GM21825 (cell line): ENCODE measurements around the gene PRKACB.
"Not testable (repeated sequence)": the region's sequence is repeated elsewhere in the genome, so short reads cannot be mapped to it uniquely, and the experiment has no call there.

Experiments used
- ATAC-seq: cut with Tn5 transposase; IDR thresholded peaks from one replicate; pipeline ENCODE4 v1.9.1; 2021; ENCODE audit warnings: mild to moderate bottlenecking, moderate library complexity; ENCODE audit not compliant: unreplicated experiment

The PRKACB gene

DNA sequence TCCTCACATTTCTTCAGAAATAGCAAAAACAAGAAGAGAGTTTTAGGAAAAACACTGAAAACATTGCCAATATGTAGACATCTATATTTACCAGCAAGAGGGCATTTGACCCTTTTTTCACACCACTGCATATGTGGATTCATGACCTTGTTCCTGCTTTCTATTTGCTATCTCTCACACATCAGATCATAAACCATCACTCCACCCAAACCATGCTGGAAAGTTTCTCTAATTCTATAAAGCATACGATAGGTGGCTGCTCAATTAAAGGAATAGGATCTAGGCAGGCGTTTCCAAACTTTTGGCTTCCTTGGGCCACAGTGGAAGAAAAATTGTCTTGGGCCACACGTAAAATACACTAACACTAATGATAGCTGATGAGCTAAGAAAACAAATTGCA, 121.8 kb downstream of the PRKACB start:
- ATAC-seq = no peak

DNA sequence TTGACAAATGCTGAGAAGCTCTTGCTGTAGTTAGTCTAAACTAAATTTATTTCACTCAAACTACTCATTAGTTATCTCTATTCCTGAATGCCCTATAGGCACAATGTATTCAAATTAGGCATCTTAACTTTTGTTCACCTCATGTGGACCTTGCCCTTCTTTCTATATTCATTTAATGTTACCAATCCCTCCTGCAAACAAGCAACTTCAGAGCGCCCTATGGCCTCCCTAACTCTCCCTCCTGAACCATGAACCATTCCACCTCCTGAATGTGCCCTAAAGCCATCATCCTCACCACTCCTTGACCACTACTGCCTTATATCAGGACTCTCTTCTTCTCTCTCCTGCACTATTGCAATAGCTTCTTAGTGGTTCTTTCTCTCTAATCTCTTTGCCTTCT, 122.7 kb downstream of the PRKACB start:
- no peak for ATAC-seq

DNA sequence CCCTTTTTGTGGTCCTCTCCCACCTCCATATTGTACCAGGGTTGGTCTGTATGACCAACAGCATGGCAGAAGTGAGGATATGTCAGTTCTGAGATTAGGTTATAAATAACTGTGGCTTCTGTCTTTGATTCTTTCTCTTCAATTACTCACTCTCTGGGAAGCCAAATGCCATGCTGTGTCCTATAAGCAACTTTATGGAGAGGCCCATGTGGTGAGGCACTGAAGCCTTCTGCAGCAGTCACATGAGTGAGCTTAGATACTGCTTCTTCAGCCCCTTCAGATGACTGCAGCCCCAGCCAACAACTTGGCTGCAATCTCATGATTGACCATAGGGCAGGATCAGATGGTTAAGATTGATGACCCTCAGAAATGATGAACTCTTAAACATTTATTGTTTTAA, 123.4 kb downstream of the PRKACB start:
- ATAC-seq = no peak

DNA sequence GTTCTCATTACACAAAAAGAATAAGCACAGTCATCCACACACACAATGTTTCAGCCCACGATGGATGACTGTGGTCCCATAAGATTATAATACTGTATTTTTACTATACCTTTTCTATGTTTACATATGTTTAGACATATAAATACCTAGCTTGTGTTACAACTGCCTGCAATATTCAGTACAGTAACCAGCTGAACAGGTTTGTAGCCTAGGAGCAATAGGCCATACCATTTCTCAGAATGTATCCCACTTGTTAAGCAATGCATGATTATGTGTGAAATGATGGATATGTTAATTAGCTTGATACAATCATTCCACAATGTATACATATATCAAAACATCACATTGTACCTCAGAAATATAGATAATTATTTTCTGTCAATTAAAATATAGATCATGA, 124.3 kb downstream of the PRKACB start:
- no peak for ATAC-seq

DNA sequence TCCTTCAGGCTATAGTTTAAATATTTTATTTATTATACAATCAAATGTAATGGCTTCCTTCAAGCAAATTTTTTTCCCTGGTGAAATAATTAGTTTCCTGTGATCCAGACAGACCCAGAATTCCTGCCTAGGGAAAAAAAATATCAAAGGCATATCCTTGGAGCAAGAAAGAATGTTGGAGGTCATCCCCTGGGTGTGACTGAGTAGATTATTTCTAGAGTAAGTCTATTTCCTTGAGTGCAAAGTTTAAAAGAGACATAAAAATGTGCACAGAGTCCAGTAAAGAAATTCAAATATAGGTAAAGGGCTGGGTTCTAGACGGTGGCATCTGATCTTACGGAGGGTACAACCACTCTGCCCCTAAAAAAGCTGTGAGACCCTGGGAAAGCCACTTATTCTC, 125.2 kb downstream of the PRKACB start:
- no peak for ATAC-seq

DNA sequence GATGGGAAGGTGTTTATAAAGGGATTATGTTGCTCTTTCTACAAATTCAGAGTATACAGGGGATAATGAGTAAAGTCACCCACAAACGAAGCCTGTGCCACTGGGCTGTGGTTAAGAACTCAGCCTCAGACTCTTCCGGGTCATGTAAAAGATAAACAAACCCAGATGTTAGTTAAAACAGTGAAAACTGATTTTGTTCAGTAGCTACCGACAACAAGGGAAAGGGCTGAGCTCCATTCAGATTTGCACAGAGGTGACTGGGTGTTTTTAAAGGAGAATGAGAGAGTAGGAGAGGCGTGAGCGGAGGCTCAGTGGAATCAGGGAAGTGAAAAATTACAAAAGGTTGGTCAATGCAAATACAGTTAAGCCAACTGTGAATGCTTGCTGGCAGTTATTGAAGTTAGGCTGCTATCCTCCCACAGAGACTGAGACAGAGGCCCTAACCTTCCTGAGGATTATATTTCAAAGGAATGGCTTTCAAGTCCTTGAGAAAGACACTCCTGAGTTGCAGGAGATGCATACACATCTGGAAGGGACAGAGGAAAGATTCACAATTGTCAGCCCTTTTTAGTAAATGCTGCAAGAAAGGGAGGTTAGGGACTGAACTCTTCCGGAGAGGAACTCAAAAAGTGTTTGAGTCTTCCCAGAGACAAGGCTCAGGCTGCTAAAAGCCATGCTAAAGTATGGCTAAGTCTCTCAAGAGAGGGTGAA, 127.5 kb downstream of the PRKACB start:
- ATAC-seq = peak; percentile 98

DNA sequence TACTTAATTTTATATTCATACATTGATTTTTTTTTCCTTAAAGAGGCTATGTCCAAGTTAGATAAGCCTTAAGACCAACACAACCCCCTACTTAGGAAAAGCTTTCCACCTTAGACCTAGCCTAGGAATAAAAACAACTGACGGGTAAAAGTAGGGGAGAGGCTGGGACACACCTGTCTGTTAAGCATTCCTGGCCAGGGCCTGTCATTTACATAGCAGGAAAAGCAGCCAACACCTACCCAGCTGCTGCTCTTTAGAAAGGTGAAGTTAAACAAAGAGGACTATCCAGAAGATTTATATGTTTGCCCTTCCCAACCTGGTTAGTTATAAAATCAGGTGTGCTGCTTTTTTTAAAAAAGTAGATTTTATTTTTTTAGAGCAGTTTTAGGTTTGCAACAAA, 128.3 kb downstream of the PRKACB start:
- no peak for ATAC-seq

DNA sequence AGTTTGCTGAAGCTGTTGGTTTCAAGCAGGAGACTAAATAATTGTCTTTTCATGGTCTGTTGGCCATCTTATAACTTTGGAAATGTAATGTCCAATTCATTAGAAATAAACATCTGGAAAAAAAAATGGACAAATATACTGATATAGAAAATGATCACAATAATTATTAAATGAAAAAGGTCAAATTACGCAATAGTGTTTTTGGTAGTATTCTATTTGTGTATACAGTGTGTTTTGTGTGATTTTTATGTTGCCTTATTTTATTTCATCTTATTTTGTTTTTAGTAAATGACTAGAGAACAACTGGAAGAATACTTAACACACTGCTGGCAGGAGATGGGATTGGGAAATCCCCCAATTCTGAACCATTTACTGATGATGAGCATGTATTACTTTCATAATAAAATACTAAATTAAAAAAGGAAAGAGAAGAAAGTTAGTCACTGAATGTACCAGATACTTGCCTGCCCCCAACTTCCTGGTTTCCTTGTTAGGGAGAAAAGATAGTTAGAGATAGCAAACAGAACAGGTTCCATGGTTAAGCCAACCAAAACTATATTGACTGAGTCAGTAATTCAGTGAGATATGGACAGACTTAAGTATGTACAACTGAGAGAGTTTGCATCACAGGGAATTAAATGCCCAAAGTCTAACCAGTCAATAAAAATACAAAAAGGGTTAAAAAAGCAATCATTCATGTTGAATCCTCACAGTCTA, 133.4 kb downstream of the PRKACB start:
- no peak for ATAC-seq

DNA sequence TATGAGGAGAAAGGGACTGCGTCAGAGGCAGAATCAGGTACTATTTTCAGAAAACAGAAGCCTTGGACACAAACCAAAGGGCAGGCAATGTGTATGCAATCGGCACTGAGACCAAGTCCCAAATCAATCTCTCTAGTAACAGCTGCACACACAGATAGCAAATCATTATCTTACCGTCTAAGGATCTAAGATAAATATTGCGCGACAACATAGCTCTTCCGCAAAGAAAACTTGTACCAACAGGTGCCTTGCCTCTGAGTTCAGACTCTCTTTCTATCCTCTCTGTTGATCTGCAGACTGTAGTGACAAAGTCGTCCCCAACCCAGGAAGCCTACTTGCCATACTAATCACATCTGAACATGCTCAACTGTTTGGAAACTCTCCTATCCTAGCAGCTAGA, 134.8 kb downstream of the PRKACB start:
- no peak for ATAC-seq

DNA sequence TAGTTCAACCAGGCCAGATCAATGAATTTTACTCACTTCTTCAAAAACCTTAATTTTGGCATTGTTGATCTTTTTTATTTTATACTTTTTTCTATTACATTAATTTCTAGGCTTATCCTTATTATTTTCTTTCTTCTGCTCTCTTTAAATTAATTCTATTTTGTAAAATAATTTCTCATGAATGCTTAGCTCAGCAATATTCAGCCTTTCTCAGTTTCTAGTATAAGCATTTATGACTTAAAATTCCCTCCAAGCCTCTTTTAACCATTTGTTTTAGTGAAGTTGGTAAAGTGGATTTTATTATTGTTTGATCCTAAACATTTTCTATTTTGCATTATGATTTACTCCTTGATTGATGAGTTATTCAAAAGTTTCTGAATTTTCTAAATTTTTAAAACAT, 136.8 kb downstream of the PRKACB start:
- no peak for ATAC-seq

DNA sequence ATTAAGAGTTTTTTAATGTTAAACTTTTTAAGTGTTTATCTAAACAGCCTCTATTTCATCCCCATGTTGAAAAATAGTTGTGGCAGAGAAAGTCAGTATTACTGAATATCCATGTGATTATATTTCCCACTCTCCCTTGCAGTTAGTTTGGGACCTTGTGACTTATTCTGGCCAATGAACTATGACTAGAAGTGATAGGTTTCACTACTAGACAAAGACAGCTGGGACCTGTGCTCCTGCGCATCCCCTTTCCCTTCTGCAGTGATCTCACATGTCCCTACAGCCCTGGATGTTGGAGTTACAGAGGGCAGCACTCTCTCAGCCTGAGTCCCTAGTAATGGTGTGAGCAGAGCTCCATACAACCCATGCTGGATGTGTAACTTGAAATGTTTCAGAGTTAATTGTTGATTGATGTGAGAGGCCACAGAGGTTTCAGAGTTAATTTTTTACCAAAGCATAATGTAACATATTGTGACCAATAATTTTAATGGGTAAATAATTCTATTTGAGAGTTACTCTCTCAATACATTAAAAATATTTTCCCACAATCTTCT, 138.8 kb downstream of the PRKACB start:
- ATAC-seq = no peak

DNA sequence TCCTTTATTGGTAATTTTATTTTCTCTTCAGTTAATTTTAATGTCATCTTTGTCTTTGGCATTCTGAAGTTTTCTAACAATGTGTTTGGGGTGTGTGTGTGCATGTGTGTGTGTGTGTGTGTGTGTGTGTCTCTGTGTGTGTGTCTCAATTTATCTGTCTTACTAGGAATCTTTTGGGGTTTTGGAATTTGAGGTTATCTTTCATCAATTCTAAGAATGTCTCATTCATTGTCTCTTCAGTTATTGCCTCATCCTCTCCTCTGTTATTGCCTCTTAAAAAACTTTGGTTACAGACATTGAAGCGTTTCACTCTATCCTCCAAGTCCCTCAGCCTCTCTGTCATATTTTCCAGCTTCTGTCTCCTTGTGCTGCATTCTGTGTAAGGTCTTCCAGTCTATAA, 139.3 kb downstream of the PRKACB start:
- no peak for ATAC-seq

DNA sequence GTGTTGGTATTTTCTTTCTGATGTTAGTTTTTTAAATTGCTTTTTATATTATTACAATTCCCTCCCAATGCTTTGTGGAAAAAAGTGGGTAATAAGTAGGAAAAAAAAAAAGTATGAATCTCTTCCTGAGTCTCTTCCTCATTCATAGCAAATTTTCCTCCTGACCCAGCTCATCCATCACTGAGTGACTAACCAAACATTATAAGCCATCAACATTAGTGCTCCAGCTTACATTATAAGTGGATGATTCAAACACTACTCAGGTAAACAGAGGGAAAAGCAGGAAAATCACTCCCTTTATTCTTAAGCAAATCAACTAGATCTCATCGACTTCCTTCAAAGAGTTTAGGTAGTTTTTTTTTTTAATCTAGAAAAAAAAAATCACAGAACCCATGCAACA, 142.0 kb downstream of the PRKACB start:
- no peak for ATAC-seq

DNA sequence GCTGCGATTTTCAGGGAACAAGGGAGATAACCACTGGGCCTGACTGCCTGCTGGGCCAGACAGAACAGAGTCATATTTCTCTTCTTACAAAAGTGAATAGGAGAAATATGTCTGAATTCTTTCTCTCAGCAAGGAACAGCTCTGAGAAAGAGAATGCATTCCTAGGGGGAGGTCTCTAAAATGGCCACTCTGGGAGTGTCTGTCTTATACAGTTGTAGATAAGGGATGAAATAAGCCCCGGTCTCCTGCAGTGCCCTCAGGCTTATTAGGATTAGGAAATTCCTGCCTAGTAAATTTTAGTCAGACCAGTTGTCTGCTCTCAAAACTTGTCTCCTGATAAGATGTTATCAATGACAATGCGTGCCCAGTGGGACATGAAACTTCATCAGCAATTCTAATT, 143.3 kb downstream of the PRKACB start:
- ATAC-seq = not testable (repeated sequence)
